ACC112 (cell line): ENCODE measurements around the gene FGB.

Experiments
- H2AFZ ChIP-seq: fragments of 200-600 bp; sonication (generic); one replicate; pipeline ENCODE4 v1.6.0; 2017; ENCODE audit warnings: antibody characterized with exemption, low read length; ENCODE audit not compliant: unreplicated experiment
- H3K27ac ChIP-seq: fragments of 200-600 bp; sonication (generic); 2 replicates; pipeline ENCODE4 v1.5.1; 2014; ENCODE audit warnings: low read depth, mild to moderate bottlenecking, antibody characterized with exemption, low read length, moderate library complexity
- H3K27me3 ChIP-seq: fragments of 200-600 bp; sonication (generic); 2 replicates; pipeline ENCODE4 v1.6.1; 2014; ENCODE audit warnings: mild to moderate bottlenecking, antibody characterized with exemption, low read length, moderate library complexity, mixed read lengths; ENCODE audit not compliant: insufficient read depth
- H3K36me3 ChIP-seq: fragments of 200-600 bp; sonication (generic); 2 replicates; pipeline ENCODE4 v1.6.1; 2016; ENCODE audit warnings: mild to moderate bottlenecking, antibody characterized with exemption, low read length, moderate library complexity, mixed read lengths; ENCODE audit not compliant: insufficient read depth
- H3K4me1 ChIP-seq: fragments of 200-600 bp; sonication (generic); one replicate; pipeline ENCODE4 v1.6.1; 2016; ENCODE audit warnings: low read length, mixed read lengths; ENCODE audit not compliant: insufficient read depth, unreplicated experiment, control insufficient read depth
- H3K4me3 ChIP-seq: fragments of 200-600 bp; sonication (generic); 2 replicates; pipeline ENCODE4 v1.5.1; 2014; ENCODE audit warnings: mild to moderate bottlenecking, low read depth, low read length
- H3K79me2 ChIP-seq: fragments of 200-600 bp; sonication (generic); one replicate; pipeline ENCODE4 v1.6.0; 2016; ENCODE audit warnings: low read length; ENCODE audit not compliant: control insufficient read depth, unreplicated experiment, insufficient read depth

The FGB gene

GRCh38 chr4:154562697-154563254 is at the start of gene FGB:
FGB (plus strand) TSS chr4:154563011; CDS start chr4:154563019, 8 bp downstream.
- Histone ChIP-seq H3K27me3 (no peaks in the 10 kb centered on the region), H3K36me3 (no peaks in the 10 kb centered on the region), H3K4me3 (no peak within 1 kb of the TSS), H3K27ac (peak within 1 kb of the TSS; percentile 72; the same call in 1 of the 2 replicates), H3K79me2 (no peaks in the 10 kb centered on the region), H2AFZ (no peak within 1 kb of the TSS), H3K4me1 (peaks cover 46% of the 10 kb centered on the region)

DNA sequence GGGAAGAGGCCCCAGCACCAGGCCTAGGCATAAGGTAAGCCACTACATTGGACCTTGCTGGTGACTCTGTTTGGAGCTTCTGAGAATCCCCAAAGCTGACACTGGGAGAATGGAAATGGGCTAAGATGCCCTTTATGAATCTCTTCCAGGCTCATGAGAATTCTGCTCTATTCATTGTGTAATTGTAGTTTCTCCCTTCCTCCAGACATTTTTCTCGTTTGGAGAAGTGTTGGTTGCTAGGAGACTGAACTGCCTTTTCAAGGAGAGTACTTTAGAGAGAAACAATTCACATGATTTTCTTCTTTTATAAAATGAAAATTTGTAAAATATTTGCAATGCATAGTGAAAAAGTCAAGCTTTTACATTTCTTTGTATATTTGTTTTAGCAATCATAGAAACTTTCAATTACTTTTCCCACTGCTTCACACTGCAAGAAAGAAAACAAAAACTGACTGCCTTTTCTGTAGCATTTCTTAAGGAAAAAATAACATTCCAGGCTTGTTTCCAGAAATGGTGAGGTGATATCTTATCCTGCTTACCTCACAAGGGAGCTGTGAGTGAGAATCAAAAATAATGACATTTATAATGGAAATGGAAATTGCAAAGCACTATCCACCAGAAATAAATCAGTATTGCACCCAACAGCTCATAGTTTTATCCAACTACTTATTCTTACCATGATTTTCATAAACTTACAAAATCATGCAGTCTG is 46.3 kb upstream of the FGB start:
- H3K4me3 ChIP-seq, result no peak overlapping the region
- no peaks in the 10 kb centered on the region for H3K4me1 ChIP-seq
- H2AFZ ChIP-seq, result no peak overlapping the region
- H3K36me3 ChIP-seq, result no peaks in the 10 kb centered on the region
- H3K27me3 ChIP-seq, result peaks cover 91% of the 10 kb centered on the region
- no peaks in the 10 kb centered on the region for H3K79me2 ChIP-seq
- no peak overlapping the region for H3K27ac ChIP-seq

- H3K36me3 ChIP-seq, result no peaks in the 10 kb centered on the region
- peaks cover 91% of the 10 kb centered on the region for H3K27me3 ChIP-seq
- H3K4me1 ChIP-seq, result no peaks in the 10 kb centered on the region
- H2AFZ ChIP-seq, result no peak overlapping the region
- no peak overlapping the region for H3K4me3 ChIP-seq
- no peak overlapping the region for H3K27ac ChIP-seq
- no peaks in the 10 kb centered on the region for H3K79me2 ChIP-seq
Measured at GRCh38 chr4:154517591-154517990, 45.2 kb upstream of the FGB start.

DNA sequence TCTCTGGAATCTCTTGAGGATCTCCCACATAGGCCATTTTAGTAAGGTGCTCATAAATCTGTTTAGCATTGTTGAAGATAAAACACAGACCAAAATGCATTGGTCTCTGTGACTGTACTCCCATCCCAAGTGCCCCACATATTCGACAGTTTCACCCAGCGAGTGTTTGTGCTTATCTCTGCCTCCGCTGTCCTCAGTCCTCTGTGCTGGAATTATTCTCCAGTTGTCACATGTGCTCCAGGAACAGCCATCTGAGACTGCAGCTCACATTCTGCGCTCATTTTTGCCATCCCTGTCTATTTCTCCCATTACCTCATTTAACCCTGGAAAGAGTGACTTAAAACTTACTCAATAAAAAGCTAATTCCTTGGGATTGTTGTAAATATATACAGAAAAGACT is 43.6 kb upstream of the FGB start:
- no peak overlapping the region for H2AFZ ChIP-seq
- no peaks in the 10 kb centered on the region for H3K79me2 ChIP-seq
- peaks cover 89% of the 10 kb centered on the region for H3K27me3 ChIP-seq
- H3K4me1 ChIP-seq, result no peaks in the 10 kb centered on the region
- no peak overlapping the region for H3K4me3 ChIP-seq
- no peaks in the 10 kb centered on the region for H3K36me3 ChIP-seq
- no peak overlapping the region for H3K27ac ChIP-seq

DNA sequence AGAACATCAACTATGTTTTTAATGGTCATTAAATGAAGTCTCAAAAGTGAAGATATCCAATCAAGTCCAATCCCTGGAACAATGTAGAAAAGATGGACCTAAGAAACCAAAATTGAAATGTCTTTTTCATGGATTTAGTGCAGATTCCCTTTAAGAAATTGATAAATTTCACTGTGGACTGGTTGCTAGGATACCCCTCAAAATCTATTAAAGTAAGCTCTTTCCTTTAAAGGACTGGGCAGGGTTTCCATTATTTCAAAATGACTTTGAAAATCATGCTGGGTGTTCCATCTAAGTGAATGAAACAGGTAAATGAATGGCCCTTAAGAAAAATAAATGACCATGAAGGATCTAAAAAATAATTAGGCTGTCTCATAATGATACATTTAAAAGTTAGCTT is 41.2 kb upstream of the FGB start:
- peaks cover 76% of the 10 kb centered on the region for H3K27me3 ChIP-seq

GRCh38 chr4:154526151-154526550 is 36.7 kb upstream of the FGB start:
- Histone ChIP-seq H3K4me1 (no peaks in the 10 kb centered on the region), H3K27ac (no peak overlapping the region)

More for the DNA sequence above, 41.2 kb upstream of the FGB start:
- Histone ChIP-seq H3K79me2 (no peaks in the 10 kb centered on the region), H3K4me1 (no peaks in the 10 kb centered on the region), H3K4me3 (no peak overlapping the region), H3K27ac (no peak overlapping the region), H3K36me3 (no peaks in the 10 kb centered on the region), H2AFZ (no peak overlapping the region)

DNA sequence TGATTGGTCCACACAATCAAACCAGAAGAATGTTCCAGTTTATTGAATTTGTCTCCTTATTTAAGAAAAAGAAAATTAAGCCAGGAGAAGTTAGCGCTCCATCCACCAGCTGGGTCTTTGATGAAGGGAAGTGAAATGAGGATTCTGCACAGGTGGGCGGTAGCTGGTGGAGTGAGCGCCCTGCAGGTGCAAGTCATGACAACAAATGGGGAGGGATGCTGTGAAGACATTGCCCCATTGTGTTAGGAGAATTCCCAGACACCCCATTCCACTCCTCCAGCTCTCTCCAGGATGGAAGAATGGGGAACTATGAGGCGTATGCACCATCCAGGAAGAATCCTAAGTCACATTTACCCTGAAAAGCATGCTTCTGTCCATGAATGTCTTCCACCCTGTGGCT is 35.5 kb upstream of the FGB start:
- H3K4me3 ChIP-seq, result no peak overlapping the region
- no peak overlapping the region for H3K27ac ChIP-seq
- no peaks in the 10 kb centered on the region for H3K79me2 ChIP-seq
- H2AFZ ChIP-seq, result no peak overlapping the region
- H3K4me1 ChIP-seq, result no peaks in the 10 kb centered on the region
- peaks cover 25% of the 10 kb centered on the region; the same call in 1 of the 2 replicates for H3K27me3 ChIP-seq
- H3K36me3 ChIP-seq, result no peaks in the 10 kb centered on the region

More at GRCh38 chr4:154526151-154526550, 36.7 kb upstream of the FGB start:
- Histone ChIP-seq H3K27me3 (peaks cover 36% of the 10 kb centered on the region), H3K79me2 (no peaks in the 10 kb centered on the region), H2AFZ (no peak overlapping the region), H3K36me3 (no peaks in the 10 kb centered on the region), H3K4me3 (no peak overlapping the region)

DNA sequence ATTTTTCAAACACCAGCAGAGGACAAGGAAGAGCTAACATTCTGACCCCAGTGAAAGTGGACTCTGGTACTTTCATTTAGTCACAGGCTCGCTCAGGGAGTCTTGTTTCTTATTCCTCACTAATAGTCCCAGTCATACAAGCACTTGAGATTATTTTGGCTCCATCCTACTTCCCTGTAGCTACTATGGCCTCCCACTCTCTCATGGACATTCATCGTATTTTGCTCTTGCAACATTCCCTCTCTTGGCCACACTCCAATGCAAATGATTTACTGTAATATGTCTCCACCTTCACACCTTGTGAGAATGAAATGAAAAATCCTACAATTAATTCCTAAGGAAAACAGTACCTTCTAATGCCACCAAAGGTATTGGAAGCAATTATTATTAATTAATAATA is 33.9 kb upstream of the FGB start:
- Histone ChIP-seq H3K27ac (no peak overlapping the region), H3K36me3 (no peaks in the 10 kb centered on the region), H3K4me3 (no peak overlapping the region), H3K27me3 (peaks cover 14% of the 10 kb centered on the region; the same call in 1 of the 2 replicates), H2AFZ (no peak overlapping the region), H3K79me2 (no peaks in the 10 kb centered on the region), H3K4me1 (no peaks in the 10 kb centered on the region)

- H3K27ac ChIP-seq, result no peak overlapping the region
- H3K79me2 ChIP-seq, result no peaks in the 10 kb centered on the region
- peaks cover 4% of the 10 kb centered on the region; the same call in 1 of the 2 replicates for H3K27me3 ChIP-seq
- no peak overlapping the region for H3K4me3 ChIP-seq
- H2AFZ ChIP-seq, result no peak overlapping the region
- H3K4me1 ChIP-seq, result no peaks in the 10 kb centered on the region
- H3K36me3 ChIP-seq, result no peaks in the 10 kb centered on the region
Measured at GRCh38 chr4:154529728-154530519, 32.9 kb upstream of the FGB start.

DNA sequence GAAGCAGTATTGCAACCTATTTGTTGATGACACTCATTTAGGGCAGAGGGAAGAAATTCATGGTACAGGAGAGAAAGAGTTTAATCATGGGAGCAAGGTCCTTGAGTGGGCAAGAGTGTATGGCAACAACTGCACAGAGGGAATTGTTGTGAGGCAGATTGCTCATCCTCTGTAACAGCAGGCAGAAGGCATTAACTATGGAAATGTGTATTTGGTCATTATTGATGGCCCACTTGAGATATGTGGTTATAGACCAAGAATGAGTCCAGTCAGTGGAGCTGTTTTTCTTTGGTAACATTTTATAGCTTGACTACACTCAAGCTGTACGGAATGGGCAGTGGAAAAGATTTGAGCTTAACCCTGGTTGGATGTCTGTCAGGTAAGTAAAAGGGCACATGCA is 28.5 kb upstream of the FGB start:
- H3K4me3 ChIP-seq, result no peak overlapping the region
- no peaks in the 10 kb centered on the region for H3K27me3 ChIP-seq
- no peak overlapping the region for H2AFZ ChIP-seq
- no peaks in the 10 kb centered on the region for H3K4me1 ChIP-seq
- no peak overlapping the region for H3K27ac ChIP-seq
- H3K79me2 ChIP-seq, result no peaks in the 10 kb centered on the region
- H3K36me3 ChIP-seq, result peaks cover 20% of the 10 kb centered on the region
